HEK293T (cell line): ENCODE measurements around the gene FAM20A.

Source experiments
- ELF4 ChIP-seq: fragments of 450-650 bp; IDR thresholded peaks from 2 replicates; pipeline ENCODE4 v1.6.1; 2017; ENCODE audit warnings: antibody characterized with exemption
- SUZ12 ChIP-seq: fragments of 450-650 bp; IDR thresholded peaks from 2 replicates; pipeline ENCODE4 v1.6.1; 2016; ENCODE audit warnings: mild to moderate bottlenecking

- TF ChIP-seq ELF4 = no peak
- TF ChIP-seq SUZ12 = no peak
Observed at GRCh38 chr17:68532826-68533225, 68.3 kb downstream of the FAM20A start.
